GM21737 (cell line): ENCODE data around the gene AIMP1.
A peak's percentile ranks its signal among the peaks of the same experiment; 100 is the strongest.
"Not testable (repeated sequence)": the region's sequence is repeated elsewhere in the genome, so short reads cannot be mapped to it uniquely, and the experiment has no call there.

Source experiments
- ATAC-seq: cut with Tn5 transposase; IDR thresholded peaks from one replicate; pipeline ENCODE4 v1.9.1; 2021; ENCODE audit warnings: mild to moderate bottlenecking, moderate library complexity; ENCODE audit not compliant: unreplicated experiment

AIMP1 gene

GRCh38 chr4:106312377-106312776 is 4.0 kb upstream of the AIMP1 start:
- no peak for ATAC-seq

GRCh38 chr4:106312997-106313522 is 3.3 kb upstream of the AIMP1 start:
- ATAC-seq = no peak

- ATAC-seq = no peak
These were observed 1.4 kb upstream of the AIMP1 start for GRCh38 chr4:106314960-106315359.

GRCh38 chr4:106315476-106315967 is 828 bp upstream of the AIMP1 start:
- peak; percentile 27 for ATAC-seq

GRCh38 chr4:106316773-106317409 is 541 bp downstream of the AIMP1 start:
- ATAC-seq = no peak

GRCh38 chr4:106317815-106318214 is 1.5 kb downstream of the AIMP1 start:
- ATAC-seq = no peak

GRCh38 chr4:106318511-106318910 is 2.2 kb downstream of the AIMP1 start:
- no peak for ATAC-seq

- ATAC-seq = no peak
These were observed 3.9 kb downstream of the AIMP1 start for GRCh38 chr4:106320235-106320634.

- not testable (repeated sequence) for ATAC-seq
These were observed 4.8 kb downstream of the AIMP1 start for GRCh38 chr4:106321168-106321567.

GRCh38 chr4:106321814-106322213 is 5.5 kb downstream of the AIMP1 start:
- ATAC-seq = not testable (repeated sequence)

GRCh38 chr4:106323119-106323518 is 6.8 kb downstream of the AIMP1 start:
- ATAC-seq = no peak

GRCh38 chr4:106325800-106326199 is 9.4 kb downstream of the AIMP1 start:
- no peak for ATAC-seq

GRCh38 chr4:106329041-106329618 is 12.8 kb downstream of the AIMP1 start:
- ATAC-seq = no peak

GRCh38 chr4:106333186-106333585 is 16.8 kb downstream of the AIMP1 start:
- ATAC-seq = no peak

- ATAC-seq = no peak
These were observed 18.6 kb downstream of the AIMP1 start for GRCh38 chr4:106334741-106335470.

- ATAC-seq = no peak
These were observed 20.3 kb downstream of the AIMP1 start for GRCh38 chr4:106336618-106337017.

GRCh38 chr4:106337916-106338315 is 21.6 kb downstream of the AIMP1 start:
- no peak for ATAC-seq

GRCh38 chr4:106338671-106339070 is 22.3 kb downstream of the AIMP1 start:
- no peak for ATAC-seq

- ATAC-seq = no peak
These were observed 23.1 kb downstream of the AIMP1 start for GRCh38 chr4:106339431-106339830.

GRCh38 chr4:106340774-106341173 is 24.4 kb downstream of the AIMP1 start:
- no peak for ATAC-seq

GRCh38 chr4:106343865-106344646 is 27.7 kb downstream of the AIMP1 start:
- no peak for ATAC-seq
